Aorta (tissue), 5 donors: Measurements from ENCODE around the gene ANKRD13C. TPM values are rescaled to one million over a fixed set of nuclear protein-coding genes. Genes with fewer than 3 reads are reported as not detected.

Source experiments
- ATAC-seq: fragments of 200-7000 bp; cut with Tn5 transposase; one replicate; pipeline ENCODE4 v1.9.1; 2022; ENCODE audit warnings: moderate library complexity; ENCODE audit not compliant: low FRiP score
- DNase-seq, 2 donors: peaks; one replicate each; pipeline ENCODE4 v3.0.0-alpha.2; 2020
- H3K27ac ChIP-seq, 2 donors: one replicate each; pipeline ENCODE4 v1.5.1; 2013; ENCODE audit warnings: low read length in 2 of 2, mild to moderate bottlenecking in 2 of 2, moderate library complexity in 2 of 2, control low read depth in 1 of 2, inconsistent platforms in 1 of 2, low read depth in 1 of 2
- H3K27me3 ChIP-seq, 2 donors: one replicate each; pipeline ENCODE4 v1.6.1; 2013; ENCODE audit warnings: control low read depth in 1 of 2, low read length in 1 of 2, mild to moderate bottlenecking in 1 of 2, moderate library complexity in 1 of 2; ENCODE audit not compliant: insufficient read depth in 2 of 2, control insufficient read depth in 1 of 2
- H3K36me3 ChIP-seq, 2 donors: one replicate each; pipeline ENCODE4 v1.6.1; 2013; ENCODE audit warnings: control low read depth in 1 of 2, low read length in 1 of 2, mild to moderate bottlenecking in 1 of 2; ENCODE audit not compliant: insufficient read depth in 2 of 2, control insufficient read depth in 1 of 2
- H3K4me1 ChIP-seq, 2 donors: one replicate each; pipeline ENCODE4 v1.6.1; 2013; ENCODE audit warnings: low read length in 2 of 2, control low read depth in 1 of 2, mild to moderate bottlenecking in 1 of 2, moderate library complexity in 1 of 2; ENCODE audit not compliant: insufficient read depth in 2 of 2, control insufficient read depth in 1 of 2
- H3K4me3 ChIP-seq, 2 donors: one replicate each; pipeline ENCODE4 v1.5.1; 2013; ENCODE audit warnings: low read length in 2 of 2, control low read depth in 1 of 2, mild to moderate bottlenecking in 1 of 2
- H3K9me3 ChIP-seq: one replicate; pipeline ENCODE4 v1.6.1; 2013; ENCODE audit warnings: mild to moderate bottlenecking, low read length; ENCODE audit not compliant: control insufficient read depth
- WGBS, 2 donors: extraction: QIAGEN DNeasy Blood & Tissue Kit; methylation state at CpG; one replicate each; pipeline ENCODE4 v1.1.7; 2013; 5-methylcytosine and 5-hydroxymethylcytosine counted together
- intact Hi-C, 2 donors: fragments of 100-400 bp; cut with DNase I; formaldehyde crosslinking; loops; one replicate each; pipeline versions ENCODE4 v1.14.2 to v1.15.0; 2022
- polyA plus RNA-seq, 2 donors: library from polyadenylated mRNA; stranded (reverse); fragments of 200-250 nt; gene quantifications; one replicate each; pipeline ENCODE4 v1.2.3, GENCODE V29; 2013
- total RNA-seq, 2 donors: library from RNA; stranded (reverse); fragmentation: NEBNext Ultra II Directional; extraction: Animal tissue kit (Norgen Biotek cat#: 25700); gene quantifications; one replicate each; pipeline ENCODE4 v1.2.1, GENCODE V29; 2021
- donor health status: healthy with polysubstance abuse.
- donor health status: Bipolar disorder and iron deficiency.
- donor health status: DM: no; HTN: no; CAD: no.
- donor health status: DM: no; HTN: no; CAD: no.
- donor health status: DM: yes; HTN: yes; CAD: no.

The ANKRD13C gene
- total and polyA plus RNA-seq, 4 donors = 5.6 to 28.3 (median 19.4) TPM

GRCh38 chr1:70277875-70278274, 76.6 kb downstream of the ANKRD13C start:
- Histone ChIP-seq H3K27ac (no peak overlapping the region), H3K9me3 (no peaks in the 10 kb centered on the region), H3K4me1 (no peaks in the 10 kb centered on the region), H3K4me3 (no peak overlapping the region), H3K27me3 (no peaks in the 10 kb centered on the region), H3K36me3 (no peaks in the 10 kb centered on the region)
- no peak for ATAC-seq
- intact Hi-C loops = no loop called here
- WGBS, 2 donors = 95 to 98% methylated on average over 5 of the region's 5 CpGs
- no peak for DNase-seq

GRCh38 chr1:70265946-70266345, 88.6 kb downstream of the ANKRD13C start:
- WGBS, 2 donors = 20 to 31% methylated on average over 1 of the region's 1 CpG
- Histone ChIP-seq H3K27ac (no peak overlapping the region), H3K4me3 (no peak overlapping the region), H3K36me3 (peaks cover 0 to 2% of the 10 kb centered on the region in 2 donors), H3K9me3 (no peaks in the 10 kb centered on the region), H3K4me1 (peaks cover 1 to 4% of the 10 kb centered on the region in 2 donors), H3K27me3 (no peaks in the 10 kb centered on the region)
- intact Hi-C loops = no loop called here
- ATAC-seq = no peak
- no peak for DNase-seq

- Histone ChIP-seq H3K9me3 (no peaks in the 10 kb centered on the region), H3K27me3 (no peaks in the 10 kb centered on the region), H3K27ac (no peak overlapping the region), H3K4me1 (peaks cover 1 to 4% of the 10 kb centered on the region in 2 donors), H3K36me3 (peaks cover 0 to 2% of the 10 kb centered on the region in 2 donors), H3K4me3 (no peak overlapping the region)
- ATAC-seq = no peak
- DNase-seq = no peak
- intact Hi-C loops = no loop called here
- 43 to 52% methylated on average over 7 of the region's 7 CpGs for WGBS, 2 donors
Measured at GRCh38 chr1:70264839-70265238, 89.7 kb downstream of the ANKRD13C start.

GRCh38 chr1:70256664-70257063, 97.9 kb downstream of the ANKRD13C start:
- Histone ChIP-seq H3K4me3 (no peak overlapping the region), H3K27ac (no peak overlapping the region), H3K27me3 (no peaks in the 10 kb centered on the region), H3K36me3 (no peaks in the 10 kb centered on the region), H3K4me1 (no peaks in the 10 kb centered on the region), H3K9me3 (no peaks in the 10 kb centered on the region)
- WGBS, 2 donors = 90 to 92% methylated on average over 1 of the region's 1 CpG
- no peak for DNase-seq
- intact Hi-C loops = no loop called here
- ATAC-seq = no peak

- no peaks in the 10 kb centered on the region for H3K9me3 ChIP-seq
- no peak for ATAC-seq
- H3K4me3 ChIP-seq = no peak overlapping the region
- no peaks in the 10 kb centered on the region for H3K27me3 ChIP-seq
- intact Hi-C loops = no loop called here
- peaks cover 5% of the 10 kb centered on the region in 2 donors for H3K36me3 ChIP-seq
- no peak overlapping the region for H3K27ac ChIP-seq
- no peaks in the 10 kb centered on the region for H3K4me1 ChIP-seq
- no peak for DNase-seq
- 66 to 76% methylated on average over 4 of the region's 4 CpGs for WGBS, 2 donors
Measured at GRCh38 chr1:70248729-70249128, 105.8 kb downstream of the ANKRD13C start.

- no peak for ATAC-seq
- Histone ChIP-seq H3K9me3 (no peaks in the 10 kb centered on the region), H3K27me3 (no peaks in the 10 kb centered on the region), H3K4me1 (no peaks in the 10 kb centered on the region), H3K36me3 (peaks cover 5% of the 10 kb centered on the region in 2 donors), H3K4me3 (no peak overlapping the region), H3K27ac (no peak overlapping the region)
- no peak for DNase-seq
- intact Hi-C loops = no loop called here
Measured at GRCh38 chr1:70247768-70248167, 106.8 kb downstream of the ANKRD13C start.

- no peaks in the 10 kb centered on the region for H3K27me3 ChIP-seq
- H3K4me1 ChIP-seq = no peaks in the 10 kb centered on the region
- H3K9me3 ChIP-seq = no peaks in the 10 kb centered on the region
- no peak overlapping the region for H3K27ac ChIP-seq
- DNase-seq = no peak
- ATAC-seq = no peak
- peaks cover 5% of the 10 kb centered on the region in 2 donors for H3K36me3 ChIP-seq
- no peak overlapping the region for H3K4me3 ChIP-seq
- intact Hi-C loops = no loop called here
Measured at GRCh38 chr1:70247122-70247521, 107.4 kb downstream of the ANKRD13C start.

- Histone ChIP-seq H3K36me3 (peaks cover 4 to 8% of the 10 kb centered on the region in 2 donors), H3K4me3 (no peak overlapping the region), H3K27me3 (no peaks in the 10 kb centered on the region), H3K4me1 (no peaks in the 10 kb centered on the region), H3K27ac (no peak overlapping the region), H3K9me3 (no peaks in the 10 kb centered on the region)
- ATAC-seq (no peak), DNase-seq (no peak)
- intact Hi-C loops = loop anchor here in 1 of 2 donors (10.0 kb wide), 1 partner anchor 835 kb away; no protein-coding TSS in a partner anchor
Measured at GRCh38 chr1:70239940-70240339, 114.6 kb downstream of the ANKRD13C start.

GRCh38 chr1:70234733-70235132, 119.8 kb downstream of the ANKRD13C start:
- no peaks in the 10 kb centered on the region for H3K4me1 ChIP-seq
- DNase-seq (no peak), ATAC-seq (no peak)
- H3K27ac ChIP-seq = no peak overlapping the region
- H3K36me3 ChIP-seq = peaks cover 3 to 11% of the 10 kb centered on the region in 2 donors
- no peaks in the 10 kb centered on the region for H3K27me3 ChIP-seq
- no peaks in the 10 kb centered on the region for H3K9me3 ChIP-seq
- intact Hi-C loops = loop anchor here in 1 of 2 donors (10.0 kb wide), 1 partner anchor 840 kb away; no protein-coding TSS in a partner anchor
- no peak overlapping the region for H3K4me3 ChIP-seq
